GM20000 (cell line): ENCODE data around the gene CFAP299.

ENCODE experiments used
- DNase-seq: peaks from one replicate; pipeline ENCODE4 v3.0.0; 2012; ENCODE audit warnings: low spot score
- CTCF ChIP-seq: IDR thresholded peaks from 2 replicates; pipeline ENCODE4 v1.5.1; 2012; ENCODE audit warnings: mild to moderate bottlenecking, control low read depth; ENCODE audit errors: extremely low read depth, missing control alignments

The CFAP299 gene

GRCh38 chr4:80371046-80371445 is 35.5 kb downstream of the CFAP299 start:
- TF ChIP-seq CTCF: no peak
- no peak for DNase-seq

- DNase-seq: no peak
- TF ChIP-seq CTCF: no peak
Measured at GRCh38 chr4:80374180-80374579, 38.6 kb downstream of the CFAP299 start.

- TF ChIP-seq CTCF: no peak
- no peak for DNase-seq
Measured at GRCh38 chr4:80382090-80382832, 46.7 kb downstream of the CFAP299 start.

GRCh38 chr4:80385397-80386280 is 50.1 kb downstream of the CFAP299 start:
- no peak for TF ChIP-seq CTCF
- DNase-seq: peak; percentile 12

- no peak for DNase-seq
- TF ChIP-seq CTCF: no peak
Measured at GRCh38 chr4:80386281-80386886, 50.9 kb downstream of the CFAP299 start.

GRCh38 chr4:80387390-80388283 is 52.1 kb downstream of the CFAP299 start:
- DNase-seq: peak; percentile 10
- TF ChIP-seq CTCF: no peak
